Activated T-helper 1 cell treated with anti-CD3 and anti-CD28 coated beads, Interleukin-12 subunit alpha, Interleukin-12 subunit beta, Interleukin-2, Interleukin-4 antibody, amounts not matched to agents 30 ng/mL and 10 ng/mL and 1 ng/mL, durations not matched to agents 14 hours and 24 hours and 36 hours (primary cell): ENCODE data around the gene AQP4. TPM values are rescaled to one million over a fixed set of nuclear protein-coding genes. Genes with fewer than 3 reads are reported as not detected.

ENCODE experiments used
- DNase-seq: peaks from one replicate; pipeline ENCODE4 v3.0.0; 2021; ENCODE audit warnings: low spot score
- H3K27ac Mint-ChIP-seq: one replicate; pipeline ENCODE4 v1.8.0; 2021; ENCODE audit warnings: mild to moderate bottlenecking, mixed read lengths
- H3K27me3 Mint-ChIP-seq: one replicate; pipeline ENCODE4 v1.8.0; 2022; ENCODE audit warnings: mild to moderate bottlenecking, moderate library complexity, mixed read lengths; ENCODE audit not compliant: insufficient read depth
- H3K36me3 Mint-ChIP-seq: one replicate; pipeline ENCODE4 v1.8.0; 2021; ENCODE audit warnings: low read depth, mixed read lengths
- H3K4me1 Mint-ChIP-seq: one replicate; pipeline ENCODE4 v1.8.0; 2021; ENCODE audit warnings: low read depth, mixed read lengths
- H3K4me3 Mint-ChIP-seq: one replicate; pipeline ENCODE4 v1.8.0; 2021; ENCODE audit warnings: mild to moderate bottlenecking, moderate library complexity, mixed read lengths
- H3K9me3 Mint-ChIP-seq: one replicate; pipeline ENCODE4 v1.8.0; 2021; ENCODE audit warnings: mixed read lengths
- intact Hi-C: fragments of 100-400 bp; cut with micrococcal nuclease; formaldehyde crosslinking; loops from one replicate; pipeline ENCODE4 v1.15.1; 2024
- total RNA-seq: library from RNA; stranded (reverse); gene quantifications from 2 replicates; pipeline ENCODE4 v1.2.3, GENCODE V29; 2022

Gene AQP4
- total RNA-seq: not detected in 2 replicates

GRCh38 chr18:26865557-26865956 lies at the start of gene AQP4:
TSS of gene AQP4 (minus strand) at chr18:26865707. CDS start at chr18:26865689, 18 bp downstream.
- no peak for DNase-seq
- Mint-ChIP-seq H3K9me3 (no peaks in the 10 kb centered on the region), H3K36me3 (no peaks in the 10 kb centered on the region), H3K27me3 (peaks cover 9% of the 10 kb centered on the region), H3K4me1 (no peaks in the 10 kb centered on the region), H3K4me3 (no peak within 1 kb of the TSS), H3K27ac (no peak within 1 kb of the TSS)
- intact Hi-C loops: no loop called here

GRCh38 chr18:26911840-26912239 lies 46.3 kb upstream of the AQP4 start:
- intact Hi-C loops: no loop called here
- H3K4me3 Mint-ChIP-seq: no peak overlapping the region
- H3K36me3 Mint-ChIP-seq: no peaks in the 10 kb centered on the region
- no peak overlapping the region for H3K27ac Mint-ChIP-seq
- no peaks in the 10 kb centered on the region for H3K9me3 Mint-ChIP-seq
- no peak for DNase-seq
- H3K27me3 Mint-ChIP-seq: no peaks in the 10 kb centered on the region
- no peaks in the 10 kb centered on the region for H3K4me1 Mint-ChIP-seq

GRCh38 chr18:26909599-26910290 lies 44.2 kb upstream of the AQP4 start:
- Mint-ChIP-seq H3K27ac (no peak overlapping the region), H3K4me3 (no peak overlapping the region), H3K36me3 (no peaks in the 10 kb centered on the region), H3K4me1 (no peaks in the 10 kb centered on the region), H3K27me3 (no peaks in the 10 kb centered on the region), H3K9me3 (peaks cover 6% of the 10 kb centered on the region)
- intact Hi-C loops: no loop called here
- DNase-seq: no peak

- Mint-ChIP-seq H3K4me3 (no peak overlapping the region), H3K4me1 (no peaks in the 10 kb centered on the region), H3K9me3 (peaks cover 11% of the 10 kb centered on the region), H3K36me3 (no peaks in the 10 kb centered on the region), H3K27ac (no peak overlapping the region), H3K27me3 (no peaks in the 10 kb centered on the region)
- intact Hi-C loops: no loop called here
- DNase-seq: no peak
These were observed 43.4 kb upstream of the AQP4 start for GRCh38 chr18:26908906-26909305.

- peaks cover 15% of the 10 kb centered on the region for H3K9me3 Mint-ChIP-seq
- no peak overlapping the region for H3K4me3 Mint-ChIP-seq
- intact Hi-C loops: no loop called here
- DNase-seq: no peak
- H3K36me3 Mint-ChIP-seq: no peaks in the 10 kb centered on the region
- no peaks in the 10 kb centered on the region for H3K27me3 Mint-ChIP-seq
- no peak overlapping the region for H3K27ac Mint-ChIP-seq
- no peaks in the 10 kb centered on the region for H3K4me1 Mint-ChIP-seq
These were observed 36.8 kb upstream of the AQP4 start for GRCh38 chr18:26902291-26902690.

- H3K9me3 Mint-ChIP-seq: peaks cover 14% of the 10 kb centered on the region
These were observed 35.5 kb upstream of the AQP4 start for GRCh38 chr18:26901020-26901419.

GRCh38 chr18:26894426-26894825 lies 28.9 kb upstream of the AQP4 start:
- no peaks in the 10 kb centered on the region for H3K36me3 Mint-ChIP-seq
- no peak overlapping the region for H3K27ac Mint-ChIP-seq
- no peak overlapping the region for H3K4me3 Mint-ChIP-seq
- no peak for DNase-seq
- H3K27me3 Mint-ChIP-seq: no peaks in the 10 kb centered on the region
- H3K9me3 Mint-ChIP-seq: no peaks in the 10 kb centered on the region
- no peaks in the 10 kb centered on the region for H3K4me1 Mint-ChIP-seq
- intact Hi-C loops: no loop called here

More at GRCh38 chr18:26901020-26901419, 35.5 kb upstream of the AQP4 start:
- no peak for DNase-seq
- no peaks in the 10 kb centered on the region for H3K4me1 Mint-ChIP-seq
- no peaks in the 10 kb centered on the region for H3K36me3 Mint-ChIP-seq
- H3K27ac Mint-ChIP-seq: no peak overlapping the region
- no peak overlapping the region for H3K4me3 Mint-ChIP-seq
- intact Hi-C loops: no loop called here
- H3K27me3 Mint-ChIP-seq: no peaks in the 10 kb centered on the region

GRCh38 chr18:26893996-26894395 lies 28.5 kb upstream of the AQP4 start:
- intact Hi-C loops: no loop called here
- H3K36me3 Mint-ChIP-seq: no peaks in the 10 kb centered on the region
- H3K4me1 Mint-ChIP-seq: no peaks in the 10 kb centered on the region
- DNase-seq: no peak
- no peak overlapping the region for H3K27ac Mint-ChIP-seq
- no peak overlapping the region for H3K4me3 Mint-ChIP-seq
- no peaks in the 10 kb centered on the region for H3K27me3 Mint-ChIP-seq
- no peaks in the 10 kb centered on the region for H3K9me3 Mint-ChIP-seq

GRCh38 chr18:26888259-26888658 lies 22.8 kb upstream of the AQP4 start:
- intact Hi-C loops: no loop called here
- no peaks in the 10 kb centered on the region for H3K27me3 Mint-ChIP-seq
- H3K4me3 Mint-ChIP-seq: no peak overlapping the region
- H3K27ac Mint-ChIP-seq: no peak overlapping the region
- no peaks in the 10 kb centered on the region for H3K9me3 Mint-ChIP-seq
- no peak for DNase-seq
- H3K4me1 Mint-ChIP-seq: no peaks in the 10 kb centered on the region
- no peaks in the 10 kb centered on the region for H3K36me3 Mint-ChIP-seq

GRCh38 chr18:26875040-26875654 lies 9.6 kb upstream of the AQP4 start:
- Mint-ChIP-seq H3K27ac (no peak overlapping the region), H3K36me3 (no peaks in the 10 kb centered on the region), H3K4me1 (no peaks in the 10 kb centered on the region), H3K27me3 (no peaks in the 10 kb centered on the region), H3K9me3 (no peaks in the 10 kb centered on the region), H3K4me3 (no peak overlapping the region)
- intact Hi-C loops: no loop called here
- DNase-seq: no peak

GRCh38 chr18:26874283-26874682 lies 8.8 kb upstream of the AQP4 start:
- H3K9me3 Mint-ChIP-seq: no peaks in the 10 kb centered on the region
- no peaks in the 10 kb centered on the region for H3K27me3 Mint-ChIP-seq
- intact Hi-C loops: no loop called here

GRCh38 chr18:26869640-26870039 lies 4.1 kb upstream of the AQP4 start:
- Mint-ChIP-seq H3K4me3 (no peak overlapping the region), H3K36me3 (no peaks in the 10 kb centered on the region), H3K27me3 (no peaks in the 10 kb centered on the region), H3K27ac (no peak overlapping the region), H3K4me1 (no peaks in the 10 kb centered on the region), H3K9me3 (no peaks in the 10 kb centered on the region)
- DNase-seq: no peak
- intact Hi-C loops: no loop called here

More at GRCh38 chr18:26874283-26874682, 8.8 kb upstream of the AQP4 start:
- Mint-ChIP-seq H3K4me3 (no peak overlapping the region), H3K36me3 (no peaks in the 10 kb centered on the region), H3K4me1 (no peaks in the 10 kb centered on the region), H3K27ac (no peak overlapping the region)
- DNase-seq: no peak

GRCh38 chr18:26868968-26869586 lies 3.6 kb upstream of the AQP4 start:
- no peaks in the 10 kb centered on the region for H3K4me1 Mint-ChIP-seq
- DNase-seq: no peak
- intact Hi-C loops: no loop called here
- H3K36me3 Mint-ChIP-seq: no peaks in the 10 kb centered on the region
- peaks cover 4% of the 10 kb centered on the region for H3K27me3 Mint-ChIP-seq
- no peak overlapping the region for H3K4me3 Mint-ChIP-seq
- H3K27ac Mint-ChIP-seq: no peak overlapping the region
- no peaks in the 10 kb centered on the region for H3K9me3 Mint-ChIP-seq
